H1 (cell line): Measurements from ENCODE around the gene MORC2. TPM values are rescaled to one million over a fixed set of nuclear protein-coding genes. Genes with fewer than 3 reads are reported as not detected.

Experiments used
- CTBP2 ChIP-seq: IDR thresholded peaks from 2 replicates; pipeline ENCODE4 v1.7.0; 2011; ENCODE audit warnings: borderline replicate concordance, mild to moderate bottlenecking, moderate library complexity, mixed read lengths, low read length; ENCODE audit not compliant: insufficient read depth, insufficient read length
- KDM5A ChIP-seq: fragments of 200-600 bp; IDR thresholded peaks from 2 replicates; pipeline ENCODE4 v1.7.1; 2012; ENCODE audit warnings: mild to moderate bottlenecking, low read length, inconsistent platforms, mixed read lengths
- TBP ChIP-seq: IDR thresholded peaks from 2 replicates; pipeline ENCODE4 v1.6.1; 2011; ENCODE audit warnings: low read depth, low read length, improper control_type of control experiment
- polyA plus RNA-seq, 7 experiments: library from polyadenylated mRNA; depleted of rRNA in 3 of 7; stranded (reverse) in 5 of 7; unstranded in 2 of 7; fragments of >200 nt in 5 of 7; fragments of 200-250 nt in 2 of 7; gene quantifications; 1 replicate in 5 of 7; 2 replicates in 1 of 7; 4 replicates in 1 of 7; pipeline versions ENCODE4 v1.2.1 to v1.2.3, GENCODE V29; 2011 to 2013; ENCODE audit warnings: missing spikeins in 2 of 7, mixed read lengths in 2 of 7
- total RNA-seq: library from RNA; stranded (reverse); fragmentation: NEBNext Ultra II Directional; extraction: Animal tissue kit (Norgen Biotek cat#: 25700); gene quantifications from 2 replicates; pipeline ENCODE4 v1.2.1, GENCODE V29; 2021
- TF ChIP-seq, protein P1 (sequence below): IDR thresholded peaks from 2 replicates; pipeline ENCODE4 v1.6.1; 2012; ENCODE audit warnings: low read length, inconsistent platforms

The MORC2 gene
- total and polyA plus RNA-seq, 2 of the 8 experiments (the other 6 are each of a cell fraction or from before 2014, with no cell fraction given), result 15.4 to 68.0 TPM

DNA sequence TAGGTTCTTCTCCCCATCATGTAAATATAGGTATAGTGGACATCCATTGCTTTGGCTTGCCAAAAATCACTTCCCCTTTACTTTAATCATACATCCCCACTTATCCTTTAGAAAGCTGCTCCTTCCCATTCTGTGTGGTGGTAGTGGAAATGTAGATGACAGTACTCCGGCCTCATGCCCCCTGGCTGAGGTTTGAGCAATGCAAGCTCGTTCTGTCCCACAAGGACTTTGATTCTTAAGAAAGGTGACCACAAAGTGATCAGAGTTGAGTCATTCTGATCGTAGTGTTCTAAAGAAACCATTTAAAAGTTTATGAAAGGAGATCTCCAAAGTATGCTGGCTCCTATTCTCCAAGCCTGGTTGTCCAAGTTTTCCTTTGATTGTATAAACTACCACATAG is 11.4 kb upstream of the MORC2 start (continued):
- TF ChIP-seq, protein P1, sequence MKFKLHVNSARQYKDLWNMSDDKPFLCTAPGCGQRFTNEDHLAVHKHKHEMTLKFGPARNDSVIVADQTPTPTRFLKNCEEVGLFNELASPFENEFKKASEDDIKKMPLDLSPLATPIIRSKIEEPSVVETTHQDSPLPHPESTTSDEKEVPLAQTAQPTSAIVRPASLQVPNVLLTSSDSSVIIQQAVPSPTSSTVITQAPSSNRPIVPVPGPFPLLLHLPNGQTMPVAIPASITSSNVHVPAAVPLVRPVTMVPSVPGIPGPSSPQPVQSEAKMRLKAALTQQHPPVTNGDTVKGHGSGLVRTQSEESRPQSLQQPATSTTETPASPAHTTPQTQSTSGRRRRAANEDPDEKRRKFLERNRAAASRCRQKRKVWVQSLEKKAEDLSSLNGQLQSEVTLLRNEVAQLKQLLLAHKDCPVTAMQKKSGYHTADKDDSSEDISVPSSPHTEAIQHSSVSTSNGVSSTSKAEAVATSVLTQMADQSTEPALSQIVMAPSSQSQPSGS, result no peak
- TF ChIP-seq CTBP2, result no peak
- TF ChIP-seq KDM5A, result no peak
- no peak for TF ChIP-seq TBP
